Epithelial cell of proximal tubule (primary cell): ENCODE data around the gene LRP2. TPM values are rescaled to one million over a fixed set of nuclear protein-coding genes. Genes with fewer than 3 reads are reported as not detected.
"Not testable (repeated sequence)": the region's sequence is repeated elsewhere in the genome, so short reads cannot be mapped to it uniquely, and the experiment has no call there.

ENCODE experiments used
- DNase-seq: peaks from one replicate; pipeline ENCODE4 v3.0.0-alpha.2; 2011; ENCODE audit warnings: low read depth
- H3K4me3 ChIP-seq: 2 replicates; pipeline ENCODE4 v1.5.1; 2011; ENCODE audit warnings: low read depth, mild to moderate bottlenecking, low read length
- total RNA-seq: library from RNA; depleted of rRNA; stranded (reverse); fragments of >200 nt; gene quantifications from 2 replicates; pipeline ENCODE4 v1.2.3, GENCODE V29; 2015
- TF ChIP-seq, protein P1 (sequence below): conservative IDR thresholded peaks from 2 replicates; pipeline ENCODE4 v1.5.1; 2012; ENCODE audit warnings: low read depth, mild to moderate bottlenecking, low read length

Gene LRP2
- total RNA-seq, 1 donor from 2014 or later: 0.17 TPM

DNA sequence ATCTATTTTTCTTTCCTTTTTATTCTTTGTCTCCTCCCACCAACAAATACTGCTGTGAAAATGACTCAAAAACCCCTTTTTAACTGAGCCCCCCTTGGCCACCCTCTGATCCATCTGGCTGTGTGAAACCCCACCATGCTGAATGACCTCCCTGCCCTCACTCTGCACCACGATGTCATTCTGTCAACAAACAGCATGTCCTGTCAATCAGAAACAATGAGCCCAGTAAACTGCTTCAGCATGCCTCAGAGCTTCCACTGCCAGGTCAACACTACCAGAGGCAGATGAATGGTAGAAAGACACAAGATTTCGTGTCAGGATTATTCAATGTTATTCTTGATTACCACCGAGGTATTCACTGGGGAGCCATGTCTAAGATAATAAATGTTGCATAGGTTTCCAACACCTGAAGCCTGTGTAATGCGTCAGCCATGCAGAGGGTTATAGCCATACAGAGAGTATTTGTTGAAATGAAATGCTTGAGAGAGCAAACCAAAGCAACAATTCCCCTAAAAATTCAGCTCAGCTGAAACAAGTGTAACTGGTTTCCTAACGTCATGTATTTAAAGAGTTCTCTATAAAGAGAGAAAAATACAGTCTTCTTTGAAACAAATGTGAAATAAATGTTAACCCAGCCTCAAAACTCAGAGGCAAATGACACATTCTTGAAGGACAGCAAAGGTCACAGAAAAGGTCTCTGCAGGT is 76.7 kb downstream of the LRP2 start:
- DNase-seq: no peak
- TF ChIP-seq, protein P1, sequence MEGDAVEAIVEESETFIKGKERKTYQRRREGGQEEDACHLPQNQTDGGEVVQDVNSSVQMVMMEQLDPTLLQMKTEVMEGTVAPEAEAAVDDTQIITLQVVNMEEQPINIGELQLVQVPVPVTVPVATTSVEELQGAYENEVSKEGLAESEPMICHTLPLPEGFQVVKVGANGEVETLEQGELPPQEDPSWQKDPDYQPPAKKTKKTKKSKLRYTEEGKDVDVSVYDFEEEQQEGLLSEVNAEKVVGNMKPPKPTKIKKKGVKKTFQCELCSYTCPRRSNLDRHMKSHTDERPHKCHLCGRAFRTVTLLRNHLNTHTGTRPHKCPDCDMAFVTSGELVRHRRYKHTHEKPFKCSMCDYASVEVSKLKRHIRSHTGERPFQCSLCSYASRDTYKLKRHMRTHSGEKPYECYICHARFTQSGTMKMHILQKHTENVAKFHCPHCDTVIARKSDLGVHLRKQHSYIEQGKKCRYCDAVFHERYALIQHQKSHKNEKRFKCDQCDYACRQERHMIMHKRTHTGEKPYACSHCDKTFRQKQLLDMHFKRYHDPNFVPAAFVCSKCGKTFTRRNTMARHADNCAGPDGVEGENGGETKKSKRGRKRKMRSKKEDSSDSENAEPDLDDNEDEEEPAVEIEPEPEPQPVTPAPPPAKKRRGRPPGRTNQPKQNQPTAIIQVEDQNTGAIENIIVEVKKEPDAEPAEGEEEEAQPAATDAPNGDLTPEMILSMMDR: no peak
- H3K4me3 ChIP-seq: no peak overlapping the region

DNA sequence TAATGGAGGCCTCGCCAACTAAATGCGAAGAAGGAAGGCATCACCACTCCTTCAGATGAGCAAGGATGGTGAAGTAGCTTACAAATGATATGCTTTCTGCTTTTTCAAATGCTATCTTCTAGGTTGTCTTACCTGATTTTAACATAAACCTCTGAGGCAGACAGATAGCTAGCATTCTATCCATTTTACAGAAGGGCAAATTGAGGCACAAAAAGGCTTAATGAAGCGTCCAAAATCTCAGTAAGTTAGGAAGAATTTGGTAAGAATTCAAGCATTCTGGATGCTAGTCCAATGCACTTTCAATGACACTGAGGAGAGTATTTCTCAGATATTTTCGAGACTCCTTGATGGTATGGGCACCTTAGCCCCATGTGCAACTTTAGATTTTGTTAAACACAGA is 81.8 kb downstream of the LRP2 start:
- no peak overlapping the region for H3K4me3 ChIP-seq
- TF ChIP-seq, protein P1: no peak
- no peak for DNase-seq

DNA sequence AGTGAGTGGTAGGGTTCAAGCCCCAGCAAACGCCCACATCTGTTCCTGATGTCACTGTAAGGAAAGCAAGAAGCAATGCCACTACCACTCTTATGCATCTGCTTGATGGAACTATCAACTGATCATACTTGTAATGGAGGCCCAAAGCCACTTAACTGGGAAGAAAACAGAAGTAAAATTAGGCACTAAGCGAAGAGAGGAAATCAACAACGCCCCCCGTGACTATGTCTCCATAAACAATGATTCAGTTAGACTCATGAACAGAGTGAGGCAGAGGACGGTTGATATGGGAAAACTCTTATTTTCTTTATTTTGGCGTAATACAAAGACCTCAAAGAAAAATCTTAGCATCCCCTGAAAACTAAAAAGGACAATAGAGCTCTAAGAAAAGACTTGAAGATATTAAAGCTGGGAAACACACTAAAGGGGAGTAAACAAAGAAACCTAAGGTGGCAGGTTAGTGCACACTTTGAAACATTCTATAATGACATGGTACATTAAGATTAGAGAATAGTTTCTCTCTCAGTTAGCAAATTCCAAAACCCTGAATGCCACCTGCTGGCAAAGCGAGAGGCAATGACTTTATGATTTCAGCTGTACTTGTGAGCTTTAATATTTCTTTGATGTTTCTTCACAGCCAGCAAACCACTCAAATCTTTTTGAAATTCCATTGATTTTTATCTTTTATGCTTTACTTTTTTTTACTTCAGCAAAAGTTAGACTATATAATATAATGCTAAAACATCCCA is 86.5 kb downstream of the LRP2 start:
- no peak for DNase-seq
- TF ChIP-seq, protein P1: peak; percentile 56

DNA sequence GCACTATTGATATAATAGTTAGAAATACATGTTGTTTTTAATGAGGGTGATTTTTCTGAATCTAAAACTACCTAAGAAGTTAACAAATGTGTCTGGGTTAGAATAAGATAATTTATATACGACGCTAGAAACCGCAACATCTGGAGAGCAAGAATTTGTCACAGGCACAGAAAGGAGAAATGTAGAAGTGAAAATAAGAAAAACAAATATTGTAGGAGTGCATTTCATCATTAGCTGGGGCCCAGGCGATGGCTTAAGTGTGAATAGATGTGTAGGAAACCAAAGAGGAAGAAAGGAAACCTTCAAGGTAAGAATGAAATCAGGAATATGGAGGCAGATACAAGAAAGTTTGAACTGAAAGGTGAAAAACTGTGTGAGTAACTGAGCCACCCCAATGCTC is 90.3 kb downstream of the LRP2 start:
- no peak for DNase-seq
- H3K4me3 ChIP-seq: no peak overlapping the region
- TF ChIP-seq, protein P1: no peak

More for the DNA sequence above, 86.5 kb downstream of the LRP2 start:
- H3K4me3 ChIP-seq: no peak overlapping the region

DNA sequence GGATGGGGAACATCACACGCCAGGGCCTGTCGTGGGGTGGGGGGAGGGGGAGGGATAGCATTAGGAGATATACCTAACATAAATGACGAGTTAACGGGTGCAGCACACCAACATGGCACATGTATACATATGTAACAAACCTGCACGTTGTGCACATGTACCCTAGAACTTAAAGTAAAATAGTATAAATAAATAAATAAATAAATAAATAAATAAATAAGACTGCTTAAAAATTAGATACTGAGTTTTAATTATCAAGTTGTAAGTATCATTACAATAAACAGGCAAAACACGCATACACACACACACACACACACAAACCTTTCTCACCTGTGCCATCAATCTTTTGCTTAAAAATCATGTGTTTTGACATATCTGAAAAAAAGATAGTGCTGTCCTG is 91.8 kb downstream of the LRP2 start:
- H3K4me3 ChIP-seq: not testable (repeated sequence)

DNA sequence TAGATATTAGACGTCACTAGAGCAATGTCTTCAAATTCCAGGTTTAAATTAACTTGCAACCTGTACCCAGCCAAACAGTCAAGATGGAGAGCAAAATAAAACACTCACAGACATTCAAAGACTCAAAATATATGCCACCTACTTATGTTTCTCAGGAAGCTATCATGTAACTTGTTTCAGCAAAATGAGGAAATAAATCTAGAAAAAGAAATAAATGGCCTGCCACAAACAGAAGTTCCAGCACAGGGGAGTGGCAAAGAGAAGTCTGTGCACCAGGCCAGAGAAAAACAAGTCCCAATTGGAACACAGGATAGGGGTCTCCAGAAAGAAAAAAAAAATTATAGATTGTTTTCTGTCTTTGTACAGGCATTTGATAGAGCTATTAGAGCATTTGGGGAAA is 96.7 kb downstream of the LRP2 start:
- TF ChIP-seq, protein P1: no peak
- no peak for DNase-seq
- H3K4me3 ChIP-seq: no peak overlapping the region

More for the DNA sequence above, 91.8 kb downstream of the LRP2 start:
- DNase-seq: not testable (repeated sequence)

DNA sequence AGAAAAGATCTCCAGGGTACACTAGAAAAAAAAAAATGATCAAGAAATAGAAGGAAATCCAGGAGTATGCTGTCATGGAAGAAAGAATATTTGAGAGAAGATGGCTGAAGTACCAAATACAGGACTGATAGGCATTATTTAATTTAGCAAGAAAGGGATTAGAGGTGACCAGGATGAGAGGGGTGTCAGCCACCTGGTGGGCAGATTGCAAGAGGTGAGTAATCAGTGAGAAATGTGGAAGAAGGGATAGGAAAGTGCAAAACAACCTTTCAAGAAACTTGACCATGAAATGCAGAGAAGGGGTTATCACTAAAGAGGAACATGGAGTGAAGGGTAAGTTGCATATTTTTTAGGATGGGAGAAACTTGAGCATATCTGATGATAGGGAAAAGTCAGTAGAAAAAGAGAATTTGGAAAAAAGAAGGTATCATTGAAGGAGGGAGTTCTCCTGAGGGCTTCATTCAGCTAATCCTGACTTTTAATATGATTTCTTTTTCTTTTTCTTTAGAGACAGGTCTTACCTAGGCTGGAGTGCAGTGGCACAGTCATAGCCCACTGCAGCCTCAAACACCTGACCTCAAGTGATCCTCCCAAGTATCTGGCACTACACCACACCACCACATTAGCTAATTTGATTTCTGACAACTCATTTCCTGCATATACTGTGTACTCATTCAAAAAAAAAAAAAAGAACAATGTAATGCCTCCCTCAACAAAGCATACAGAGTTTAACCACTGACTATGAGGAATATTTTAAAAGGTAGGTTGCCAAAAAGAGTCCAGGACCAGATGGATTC is 101.3 kb downstream of the LRP2 start:
- no peak for DNase-seq
- TF ChIP-seq, protein P1: no peak
- H3K4me3 ChIP-seq: no peak overlapping the region
